Measurements from ENCODE around the gene PKHD1.

Gene PKHD1

GRCh38 chr6:51633424-51633823, 454.0 kb downstream of the PKHD1 start:
- no peak for DNase-seq (ENCODE audit: low read depth in 1 of 2, low spot score in 1 of 2)

GRCh38 chr6:51630011-51630410, 457.4 kb downstream of the PKHD1 start:
- no peak for DNase-seq (ENCODE audit: low read depth in 1 of 2, low spot score in 1 of 2)

GRCh38 chr6:51626391-51626790, 461.0 kb downstream of the PKHD1 start:
- DNase-seq (ENCODE audit: low read depth in 1 of 2, low spot score in 1 of 2): no peak

GRCh38 chr6:51625566-51625965, 461.8 kb downstream of the PKHD1 start:
- no peak for DNase-seq (ENCODE audit: low read depth in 1 of 2, low spot score in 1 of 2)

- DNase-seq (ENCODE audit: low read depth in 1 of 2, low spot score in 1 of 2): no peak
Measured at GRCh38 chr6:51620971-51621370, 466.4 kb downstream of the PKHD1 start.

- DNase-seq (ENCODE audit: low read depth in 1 of 2, low spot score in 1 of 2): no peak
Measured at GRCh38 chr6:51619042-51619799, 468.2 kb downstream of the PKHD1 start.

- no peak for DNase-seq (ENCODE audit: low read depth in 1 of 2, low spot score in 1 of 2)
Measured at GRCh38 chr6:51618563-51618962, 468.9 kb downstream of the PKHD1 start.

- no peak for DNase-seq (ENCODE audit: low read depth in 1 of 2, low spot score in 1 of 2)
Measured at GRCh38 chr6:51617751-51618150, 469.7 kb downstream of the PKHD1 start.

GRCh38 chr6:51616243-51616642, 471.2 kb downstream of the PKHD1 start:
- no peak for DNase-seq (ENCODE audit: low read depth in 1 of 2, low spot score in 1 of 2)

GRCh38 chr6:51614725-51615124, 472.7 kb downstream of the PKHD1 start:
- DNase-seq (ENCODE audit: low read depth in 1 of 2, low spot score in 1 of 2): no peak

- DNase-seq (ENCODE audit: low read depth in 1 of 2, low spot score in 1 of 2): no peak
Measured at GRCh38 chr6:51613558-51613957, 473.9 kb downstream of the PKHD1 start.

- no peak for DNase-seq (ENCODE audit: low read depth in 1 of 2, low spot score in 1 of 2)
Measured at GRCh38 chr6:51608932-51609331, 478.5 kb downstream of the PKHD1 start.

GRCh38 chr6:51608383-51608782, 479.0 kb downstream of the PKHD1 start:
- DNase-seq (ENCODE audit: low read depth in 1 of 2, low spot score in 1 of 2): no peak

- DNase-seq (ENCODE audit: low read depth in 1 of 2, low spot score in 1 of 2): no peak
Measured at GRCh38 chr6:51600514-51600913, 486.9 kb downstream of the PKHD1 start.

GRCh38 chr6:51598171-51598570, 489.2 kb downstream of the PKHD1 start:
- DNase-seq (ENCODE audit: low read depth in 1 of 2, low spot score in 1 of 2): no peak

GRCh38 chr6:51594981-51595380, 492.4 kb downstream of the PKHD1 start:
- DNase-seq (ENCODE audit: low read depth in 1 of 2, low spot score in 1 of 2): no peak

- no peak for DNase-seq (ENCODE audit: low read depth in 1 of 2, low spot score in 1 of 2)
Measured at GRCh38 chr6:51585264-51585663, 502.1 kb downstream of the PKHD1 start.

- no peak for DNase-seq (ENCODE audit: low read depth in 1 of 2, low spot score in 1 of 2)
Measured at GRCh38 chr6:51584163-51584562, 503.2 kb downstream of the PKHD1 start.

- no peak for DNase-seq (ENCODE audit: low read depth in 1 of 2, low spot score in 1 of 2)
Measured at GRCh38 chr6:51578994-51579393, 508.4 kb downstream of the PKHD1 start.

GRCh38 chr6:51578362-51578761, 509.1 kb downstream of the PKHD1 start:
- DNase-seq (ENCODE audit: low read depth in 1 of 2, low spot score in 1 of 2): no peak

- no peak for DNase-seq (ENCODE audit: low read depth in 1 of 2, low spot score in 1 of 2)
Measured at GRCh38 chr6:51574040-51574439, 513.4 kb downstream of the PKHD1 start.

- DNase-seq (ENCODE audit: low read depth in 1 of 2, low spot score in 1 of 2): no peak
Measured at GRCh38 chr6:51571168-51571567, 516.2 kb downstream of the PKHD1 start.

GRCh38 chr6:51570168-51570921, 517.1 kb downstream of the PKHD1 start:
- no peak for DNase-seq (ENCODE audit: low read depth in 1 of 2, low spot score in 1 of 2)

All from activated T-helper 1 cell treated with anti-CD3 and anti-CD28 coated beads, Interleukin-2, amount 50 U/mL, for 16 hours (primary cell).